ENCODE measurements around the gene MVB12B.

DNA sequence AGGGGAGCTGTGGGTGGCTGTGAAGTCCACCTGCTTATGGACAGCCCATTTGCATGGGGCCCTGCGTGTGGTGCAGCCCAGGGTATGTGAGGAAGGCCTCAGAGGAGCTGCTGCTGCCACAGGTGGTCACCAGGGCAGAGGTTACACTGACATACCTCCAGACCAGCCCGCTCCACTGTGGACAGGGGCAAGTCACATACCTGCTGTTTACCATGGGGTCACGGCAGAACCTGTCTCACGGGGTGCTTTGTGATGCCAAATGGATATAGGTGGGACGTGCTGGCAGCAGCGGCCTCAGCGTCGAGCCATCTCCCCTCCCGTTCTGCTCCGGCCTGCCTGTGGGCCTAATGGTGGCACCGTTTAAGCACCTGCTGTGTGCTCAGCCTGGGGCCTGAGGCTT, 159.6 kb downstream of the MVB12B start:
- TF ChIP-seq, protein P1, sequence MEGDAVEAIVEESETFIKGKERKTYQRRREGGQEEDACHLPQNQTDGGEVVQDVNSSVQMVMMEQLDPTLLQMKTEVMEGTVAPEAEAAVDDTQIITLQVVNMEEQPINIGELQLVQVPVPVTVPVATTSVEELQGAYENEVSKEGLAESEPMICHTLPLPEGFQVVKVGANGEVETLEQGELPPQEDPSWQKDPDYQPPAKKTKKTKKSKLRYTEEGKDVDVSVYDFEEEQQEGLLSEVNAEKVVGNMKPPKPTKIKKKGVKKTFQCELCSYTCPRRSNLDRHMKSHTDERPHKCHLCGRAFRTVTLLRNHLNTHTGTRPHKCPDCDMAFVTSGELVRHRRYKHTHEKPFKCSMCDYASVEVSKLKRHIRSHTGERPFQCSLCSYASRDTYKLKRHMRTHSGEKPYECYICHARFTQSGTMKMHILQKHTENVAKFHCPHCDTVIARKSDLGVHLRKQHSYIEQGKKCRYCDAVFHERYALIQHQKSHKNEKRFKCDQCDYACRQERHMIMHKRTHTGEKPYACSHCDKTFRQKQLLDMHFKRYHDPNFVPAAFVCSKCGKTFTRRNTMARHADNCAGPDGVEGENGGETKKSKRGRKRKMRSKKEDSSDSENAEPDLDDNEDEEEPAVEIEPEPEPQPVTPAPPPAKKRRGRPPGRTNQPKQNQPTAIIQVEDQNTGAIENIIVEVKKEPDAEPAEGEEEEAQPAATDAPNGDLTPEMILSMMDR (IDR thresholded peaks at IDR 0.05; ENCODE audit: low read depth, low read length) = no peak
- TF ChIP-seq EZH2phosphoT487 (IDR thresholded peaks at IDR 0.05; ENCODE audit: low read depth) = no peak

Data from OCI-LY3 (cell line).